Neuronal stem cell (in vitro differentiated cells): ENCODE data around the gene FBXW7.

Experiments
- DNase-seq: peaks from one replicate; pipeline ENCODE4 v3.0.0-alpha.2; 2013; ENCODE audit warnings: low spot score
- H2AFZ ChIP-seq: one replicate; pipeline ENCODE4 v1.6.1; 2013; ENCODE audit warnings: mild to moderate bottlenecking, low read length, inconsistent platforms
- H2AK5ac ChIP-seq: 2 replicates; pipeline ENCODE4 v1.6.1; 2013; ENCODE audit warnings: low read depth, mild to moderate bottlenecking, inconsistent platforms, low read length, moderate library complexity, mixed read lengths
- H2BK120ac ChIP-seq: 2 replicates; pipeline ENCODE4 v1.6.1; 2013; ENCODE audit warnings: low read depth, mild to moderate bottlenecking, inconsistent platforms, low read length, moderate library complexity, mixed read lengths
- H2BK12ac ChIP-seq: one replicate; pipeline ENCODE4 v1.6.1; 2013; ENCODE audit warnings: low read length, inconsistent platforms
- H2BK15ac ChIP-seq: 2 replicates; pipeline ENCODE4 v1.6.1; 2013; ENCODE audit warnings: mild to moderate bottlenecking, low read length, inconsistent platforms, mixed read lengths
- H2BK5ac ChIP-seq: one replicate; pipeline ENCODE4 v1.6.1; 2013; ENCODE audit warnings: inconsistent platforms, mild to moderate bottlenecking, low read length, moderate library complexity
- H3K14ac ChIP-seq: one replicate; pipeline ENCODE4 v1.6.1; 2013; ENCODE audit warnings: low read length, inconsistent platforms
- H3K18ac ChIP-seq: 2 replicates; pipeline ENCODE4 v1.6.1; 2013; ENCODE audit warnings: low read length, inconsistent platforms
- H3K23ac ChIP-seq: 2 replicates; pipeline ENCODE4 v1.6.1; 2013; ENCODE audit warnings: low read depth, mild to moderate bottlenecking, mixed read lengths, low read length, inconsistent platforms; ENCODE audit not compliant: poor library complexity
- H3K27ac ChIP-seq: replicated peaks from 3 replicates; pipeline ENCODE4 v1.5.1; 2013; ENCODE audit warnings: low read length, inconsistent platforms
- H3K27me3 ChIP-seq, 3 experiments: 2 replicates each; pipeline ENCODE4 v1.6.1; 2013; ENCODE audit warnings: low read length in 3 of 3, mild to moderate bottlenecking in 2 of 3, inconsistent platforms in 1 of 3, low read depth in 1 of 3, mixed read lengths in 1 of 3, moderate library complexity in 1 of 3; ENCODE audit not compliant: control insufficient read depth in 3 of 3, insufficient read depth in 3 of 3
- H3K36me3 ChIP-seq, 2 donors: replicated peaks in 1 of 2; 2 replicates each; pipeline ENCODE4 v1.6.1; 2013; ENCODE audit warnings: low read length in 2 of 2; ENCODE audit not compliant: control insufficient read depth in 2 of 2, insufficient read depth in 2 of 2
- H3K4ac ChIP-seq: 2 replicates; pipeline ENCODE4 v1.6.1; 2013; ENCODE audit warnings: inconsistent platforms, mild to moderate bottlenecking, low read length, moderate library complexity
- H3K4me1 ChIP-seq, 2 donors: 1 replicate in 1 of 2; 2 replicates in 1 of 2; pipeline ENCODE4 v1.6.1; 2013; ENCODE audit warnings: low read length in 2 of 2, low read depth in 1 of 2; ENCODE audit not compliant: control insufficient read depth in 2 of 2, insufficient read depth in 1 of 2
- H3K4me2 ChIP-seq: one replicate; pipeline ENCODE4 v1.6.1; 2013; ENCODE audit warnings: mild to moderate bottlenecking, low read length, inconsistent platforms; ENCODE audit not compliant: insufficient read depth, poor library complexity, severe bottlenecking
- H3K4me3 ChIP-seq, 2 donors: 2 replicates each; pipeline ENCODE4 v1.5.1; 2013; ENCODE audit warnings: low read length in 2 of 2, mild to moderate bottlenecking in 2 of 2, inconsistent platforms in 1 of 2, moderate library complexity in 1 of 2
- H3K79me1 ChIP-seq: one replicate; pipeline ENCODE4 v1.6.1; 2013; ENCODE audit warnings: low read depth, mild to moderate bottlenecking, inconsistent platforms, low read length, moderate library complexity
- H3K9ac ChIP-seq: one replicate; pipeline ENCODE4 v1.6.1; 2013; ENCODE audit warnings: mild to moderate bottlenecking, low read depth, low read length, inconsistent platforms; ENCODE audit not compliant: poor library complexity
- H3K9me3 ChIP-seq, 2 donors: replicated peaks in 1 of 2; 2 replicates each; pipeline versions ENCODE3 to v1.6.1; 2013; ENCODE audit warnings: low read length in 2 of 2, mild to moderate bottlenecking in 2 of 2, inconsistent platforms in 1 of 2, low read depth in 1 of 2, mixed read lengths in 1 of 2, moderate library complexity in 1 of 2; ENCODE audit not compliant: control insufficient read depth in 2 of 2, insufficient read depth in 1 of 2
- H4K8ac ChIP-seq: one replicate; pipeline ENCODE4 v1.6.1; 2013; ENCODE audit warnings: low read depth, mild to moderate bottlenecking, inconsistent platforms, low read length, moderate library complexity
- H4K91ac ChIP-seq: one replicate; pipeline ENCODE4 v1.6.1; 2013; ENCODE audit warnings: low read length, low read depth, mild to moderate bottlenecking, inconsistent platforms; ENCODE audit not compliant: poor library complexity
- WGBS, 2 donors: extraction: QIAGEN DNeasy Blood & Tissue Kit; methylation state at CpG; one replicate each; pipeline ENCODE4 v1.1.7; 2013; ENCODE audit warnings: missing lambda C conversion rate in 2 of 2, mixed read lengths in 1 of 2; ENCODE audit not compliant: insufficient read length in 2 of 2, insufficient replicate concordance in 1 of 2; ENCODE audit errors: extremely low coverage in 2 of 2; 5-methylcytosine and 5-hydroxymethylcytosine counted together

Gene FBXW7

GRCh38 chr4:152340818-152341217 is 195.1 kb downstream of the FBXW7 start:
- Histone ChIP-seq H3K36me3 (peaks cover 0 to 92% of the 10 kb centered on the region in 2 donors), H3K14ac (no peak overlapping the region), H3K4me2 (no peak overlapping the region), H2BK15ac (no peak overlapping the region), H3K9me3 (no peaks in the 10 kb centered on the region), H2AFZ (no peak overlapping the region), H4K8ac (no peak overlapping the region), H2AK5ac (no peak overlapping the region), H2BK12ac (no peak overlapping the region), H3K27me3 (no peaks in the 10 kb centered on the region), H3K4me3 (no peak overlapping the region), H3K4ac (no peak overlapping the region), H3K18ac (no peak overlapping the region), H2BK5ac (no peak overlapping the region), H3K4me1 (peaks cover 0 to 2% of the 10 kb centered on the region in 2 donors), H2BK120ac (no peak overlapping the region), H3K9ac (no peak overlapping the region), H3K79me1 (no peaks in the 10 kb centered on the region), H3K23ac (no peak overlapping the region), H3K27ac (no peak overlapping the region), H4K91ac (no peak overlapping the region)
- no CpG with 5 or more reads among the region's 3 CpGs for WGBS, 2 donors
- no peak for DNase-seq

- no peak overlapping the region for H3K18ac ChIP-seq
- no peak overlapping the region for H2BK15ac ChIP-seq
- WGBS, 2 donors = no CpG with 5 or more reads among the region's 4 CpGs
- H3K4ac ChIP-seq = no peak overlapping the region
- no peaks in the 10 kb centered on the region for H3K9me3 ChIP-seq
- no peak overlapping the region for H2BK5ac ChIP-seq
- no peak overlapping the region for H2BK12ac ChIP-seq
- H3K9ac ChIP-seq = no peak overlapping the region
- no peak overlapping the region for H4K91ac ChIP-seq
- no peak overlapping the region for H3K4me3 ChIP-seq
- no peak overlapping the region for H3K27ac ChIP-seq
- no peak overlapping the region for H3K23ac ChIP-seq
- no peak overlapping the region for H3K4me2 ChIP-seq
- peaks cover 0 to 2% of the 10 kb centered on the region in 2 donors for H3K4me1 ChIP-seq
- H2AFZ ChIP-seq = no peak overlapping the region
- no peaks in the 10 kb centered on the region for H3K79me1 ChIP-seq
- peaks cover 0 to 92% of the 10 kb centered on the region in 2 donors for H3K36me3 ChIP-seq
- no peak overlapping the region for H3K14ac ChIP-seq
- no peak overlapping the region for H2BK120ac ChIP-seq
- no peak for DNase-seq
- H3K27me3 ChIP-seq = no peaks in the 10 kb centered on the region
- H2AK5ac ChIP-seq = no peak overlapping the region
- no peak overlapping the region for H4K8ac ChIP-seq
Observed at GRCh38 chr4:152339576-152339975, 196.3 kb downstream of the FBXW7 start.

- Histone ChIP-seq H3K4ac (no peak overlapping the region), H3K4me1 (peaks cover 0 to 2% of the 10 kb centered on the region in 2 donors), H3K4me2 (no peak overlapping the region)
Observed at GRCh38 chr4:152334931-152335330, 201.0 kb downstream of the FBXW7 start.

GRCh38 chr4:152331042-152331441 is 204.8 kb downstream of the FBXW7 start:
- Histone ChIP-seq H3K36me3 (peaks cover 2 to 98% of the 10 kb centered on the region in 2 donors), H2BK5ac (no peak overlapping the region), H3K27me3 (no peaks in the 10 kb centered on the region), H4K91ac (no peak overlapping the region), H3K9me3 (no peaks in the 10 kb centered on the region), H3K4ac (no peak overlapping the region), H3K23ac (no peak overlapping the region), H3K27ac (no peak overlapping the region), H3K18ac (no peak overlapping the region), H4K8ac (no peak overlapping the region), H3K4me1 (no peaks in the 10 kb centered on the region), H2AFZ (no peak overlapping the region), H3K14ac (no peak overlapping the region), H3K4me2 (no peak overlapping the region), H3K79me1 (no peaks in the 10 kb centered on the region), H2BK12ac (no peak overlapping the region), H2BK15ac (no peak overlapping the region), H2AK5ac (no peak overlapping the region), H3K9ac (no peak overlapping the region), H3K4me3 (no peak overlapping the region), H2BK120ac (no peak overlapping the region)
- no CpG with 5 or more reads among the region's 2 CpGs for whole genome bisulfite sequencing, 2 donors
- DNase-seq = no peak

More at GRCh38 chr4:152334931-152335330, 201.0 kb downstream of the FBXW7 start:
- Histone ChIP-seq H2AFZ (no peak overlapping the region), H3K27ac (no peak overlapping the region), H4K91ac (no peak overlapping the region), H4K8ac (no peak overlapping the region), H3K23ac (no peak overlapping the region), H3K4me3 (no peak overlapping the region), H2BK120ac (no peak overlapping the region), H3K36me3 (peaks cover 0 to 94% of the 10 kb centered on the region in 2 donors), H2AK5ac (no peak overlapping the region), H2BK12ac (no peak overlapping the region), H3K79me1 (no peaks in the 10 kb centered on the region), H3K27me3 (no peaks in the 10 kb centered on the region), H2BK5ac (no peak overlapping the region), H3K18ac (no peak overlapping the region), H3K9me3 (no peaks in the 10 kb centered on the region), H2BK15ac (no peak overlapping the region), H3K14ac (no peak overlapping the region), H3K9ac (no peak overlapping the region)
- DNase-seq = no peak
- WGBS, 2 donors = no CpG with 5 or more reads among the region's 3 CpGs
